SK-N-MC (cell line): ENCODE measurements around the gene CD6.

ENCODE experiments used
- EZH2 ChIP-seq: fragments of 200-600 bp; sonication (generic); IDR thresholded peaks from one replicate; pipeline ENCODE4 v1.6.1; 2017; ENCODE audit warnings: antibody characterized with exemption
- POLR2AphosphoS5 ChIP-seq: IDR thresholded peaks from 2 replicates; pipeline ENCODE4 v1.6.1; 2012; ENCODE audit warnings: mild to moderate bottlenecking, low read depth, low read length, borderline replicate concordance

- TF ChIP-seq POLR2AphosphoS5, result no peak
- no peak for TF ChIP-seq EZH2
Measured at GRCh38 chr11:60933416-60934123, 37.9 kb upstream of the CD6 start.
